Measurements from ENCODE around the gene CDH6. TPM values are rescaled to one million over a fixed set of nuclear protein-coding genes. Genes with fewer than 3 reads are reported as not detected.
"Not testable (repeated sequence)": the region's sequence is repeated elsewhere in the genome, so short reads cannot be mapped to it uniquely, and the experiment has no call there.

CDH6 gene
- total RNA-seq, 1 experiment from 2014 or later = not detected

DNA sequence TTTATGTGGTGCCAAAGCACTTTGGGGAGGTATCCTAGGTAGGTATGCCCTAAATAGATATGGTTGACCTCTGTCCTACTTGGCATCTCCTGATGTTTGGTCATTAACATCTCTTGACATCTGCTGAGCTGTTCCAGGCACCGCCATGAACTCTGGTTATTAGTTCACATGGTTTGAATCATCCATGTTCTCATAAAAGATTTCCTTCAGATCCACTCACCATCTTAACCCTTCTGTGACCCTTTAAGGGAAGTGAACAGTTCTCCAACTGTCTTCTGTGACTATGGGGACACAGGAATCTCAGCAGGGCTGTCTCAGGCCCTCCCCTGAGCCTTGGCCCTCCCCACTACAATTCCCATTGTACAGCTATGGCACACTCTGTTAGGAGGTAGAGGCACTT is 167.7 kb downstream of the CDH6 start:
- Histone ChIP-seq H3K4me2 (no peak overlapping the region), H3K4me3 (no peak overlapping the region), H2AFZ (no peak overlapping the region), H3K36me3 (ENCODE audit: low read depth) (no peaks in the 10 kb centered on the region), H3K9me3 (ENCODE audit: insufficient read depth, low read depth) (peaks cover 3% of the 10 kb centered on the region; the same call in 1 of the 2 replicates), H4K20me1 (ENCODE audit: insufficient read depth) (no peaks in the 10 kb centered on the region), H3K79me2 (ENCODE audit: low read depth) (no peaks in the 10 kb centered on the region), H3F3A (ENCODE audit: insufficient read depth, low read depth) (no peaks in the 10 kb centered on the region), H3K27me3 (ENCODE audit: insufficient read depth, low read depth) (no peaks in the 10 kb centered on the region), H3K4me1 (replicated peaks; ENCODE audit: insufficient read depth) (no peaks in the 10 kb centered on the region), H3K9me2 (ENCODE audit: insufficient read depth) (0 out of 2 replicates have a peak, but pooled peaks cover 4% of the 10 kb centered on the region), H3K27ac (no peak overlapping the region)
- ChIA-PET POLR2A (ENCODE audit: unreplicated experiment) (no interaction called here), CTCF (no interaction called here)
- DNase-seq = peak in 1 of 2 experiments; percentile 48
- no peak for TF ChIP-seq EZH2 (IDR thresholded peaks at IDR 0.05; ENCODE audit: low read depth)
- TF ChIP-seq, protein P1, sequence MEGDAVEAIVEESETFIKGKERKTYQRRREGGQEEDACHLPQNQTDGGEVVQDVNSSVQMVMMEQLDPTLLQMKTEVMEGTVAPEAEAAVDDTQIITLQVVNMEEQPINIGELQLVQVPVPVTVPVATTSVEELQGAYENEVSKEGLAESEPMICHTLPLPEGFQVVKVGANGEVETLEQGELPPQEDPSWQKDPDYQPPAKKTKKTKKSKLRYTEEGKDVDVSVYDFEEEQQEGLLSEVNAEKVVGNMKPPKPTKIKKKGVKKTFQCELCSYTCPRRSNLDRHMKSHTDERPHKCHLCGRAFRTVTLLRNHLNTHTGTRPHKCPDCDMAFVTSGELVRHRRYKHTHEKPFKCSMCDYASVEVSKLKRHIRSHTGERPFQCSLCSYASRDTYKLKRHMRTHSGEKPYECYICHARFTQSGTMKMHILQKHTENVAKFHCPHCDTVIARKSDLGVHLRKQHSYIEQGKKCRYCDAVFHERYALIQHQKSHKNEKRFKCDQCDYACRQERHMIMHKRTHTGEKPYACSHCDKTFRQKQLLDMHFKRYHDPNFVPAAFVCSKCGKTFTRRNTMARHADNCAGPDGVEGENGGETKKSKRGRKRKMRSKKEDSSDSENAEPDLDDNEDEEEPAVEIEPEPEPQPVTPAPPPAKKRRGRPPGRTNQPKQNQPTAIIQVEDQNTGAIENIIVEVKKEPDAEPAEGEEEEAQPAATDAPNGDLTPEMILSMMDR (conservative IDR thresholded peaks at IDR 0.05) = no peak
- intact Hi-C loops (cut with micrococcal nuclease; ENCODE audit: unreplicated experiment) = no loop called here
- no TSS peak for BruUV-seq (replicated peaks)

DNA sequence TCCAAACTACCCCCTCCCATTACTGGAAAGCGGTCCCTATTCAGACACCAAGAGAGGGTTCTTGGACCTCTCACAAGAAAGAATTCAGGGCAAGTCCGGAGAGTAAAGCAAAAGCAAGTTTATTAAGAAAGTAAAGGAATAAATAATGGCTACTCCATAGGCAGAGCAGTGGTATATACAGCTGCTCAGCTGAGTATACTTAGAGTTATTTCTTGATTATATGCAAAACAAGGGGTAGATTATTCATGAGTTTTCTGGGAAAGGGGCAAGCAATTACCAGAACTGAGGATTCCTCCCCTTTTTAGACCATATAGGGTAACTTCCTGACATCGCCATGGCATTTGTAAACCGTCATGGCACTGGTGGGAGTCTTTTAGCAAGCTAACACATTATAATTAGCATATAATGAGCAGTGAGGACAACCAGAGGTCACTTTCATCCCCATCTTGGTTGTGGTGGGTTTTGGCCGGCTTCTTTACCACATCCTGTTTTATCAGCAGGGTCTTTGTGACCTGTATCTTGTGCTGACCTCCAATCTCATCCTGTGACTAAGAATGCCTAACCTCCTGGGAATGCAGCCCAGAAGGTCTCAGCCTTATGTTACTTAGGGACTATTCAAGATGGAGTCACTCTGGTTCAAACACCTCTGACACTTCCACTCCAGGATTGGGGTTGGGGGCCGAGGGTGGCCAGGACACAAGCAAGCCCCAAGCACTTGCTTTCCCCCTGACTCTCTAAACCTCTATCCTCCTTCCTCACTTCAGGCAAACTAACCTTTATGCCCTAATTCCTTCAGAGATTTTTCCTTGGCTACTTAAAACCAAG is 168.4 kb downstream of the CDH6 start:
- H3K4me3 ChIP-seq; CTCF ChIA-PET; H3K4me2 ChIP-seq; H3K27me3 ChIP-seq (ENCODE audit: insufficient read depth, low read depth); H3K9me3 ChIP-seq (ENCODE audit: insufficient read depth, low read depth); DNase-seq; H3F3A ChIP-seq (ENCODE audit: insufficient read depth, low read depth); BruUV-seq (replicated peaks); H4K20me1 ChIP-seq (ENCODE audit: insufficient read depth); H3K27ac ChIP-seq; H3K9me2 ChIP-seq (ENCODE audit: insufficient read depth); intact Hi-C loops (cut with micrococcal nuclease; ENCODE audit: unreplicated experiment); H3K4me1 ChIP-seq (replicated peaks; ENCODE audit: insufficient read depth); H3K79me2 ChIP-seq (ENCODE audit: low read depth); POLR2A ChIA-PET (ENCODE audit: unreplicated experiment); H2AFZ ChIP-seq; H3K36me3 ChIP-seq (ENCODE audit: low read depth): not testable (repeated sequence)

- Histone ChIP-seq H3K36me3 (ENCODE audit: low read depth) (no peaks in the 10 kb centered on the region), H3K27me3 (ENCODE audit: insufficient read depth, low read depth) (no peaks in the 10 kb centered on the region), H3F3A (ENCODE audit: insufficient read depth, low read depth) (no peaks in the 10 kb centered on the region), H3K9me3 (ENCODE audit: insufficient read depth, low read depth) (peaks cover 3% of the 10 kb centered on the region; the same call in 1 of the 2 replicates), H3K4me1 (replicated peaks; ENCODE audit: insufficient read depth) (no peaks in the 10 kb centered on the region), H4K20me1 (ENCODE audit: insufficient read depth) (no peaks in the 10 kb centered on the region), H3K79me2 (ENCODE audit: low read depth) (no peaks in the 10 kb centered on the region), H3K4me2 (no peak overlapping the region), H3K27ac (no peak overlapping the region), H3K9me2 (ENCODE audit: insufficient read depth) (0 out of 2 replicates have a peak, but pooled peaks cover 4% of the 10 kb centered on the region), H3K4me3 (no peak overlapping the region), H2AFZ (no peak overlapping the region)
- intact Hi-C loops (cut with micrococcal nuclease; ENCODE audit: unreplicated experiment) = no loop called here
- ChIA-PET CTCF (no interaction called here), POLR2A (ENCODE audit: unreplicated experiment) (no interaction called here)
- BruUV-seq (replicated peaks) = no TSS peak
- no peak for TF ChIP-seq EZH2 (IDR thresholded peaks at IDR 0.05; ENCODE audit: low read depth)
- TF ChIP-seq, protein P1 (conservative IDR thresholded peaks at IDR 0.05) = no peak
- DNase-seq = no peak
Observed at GRCh38 chr5:31362529-31362900, 169.0 kb downstream of the CDH6 start.
